Esophagus muscularis mucosa (tissue), 3 donors: ENCODE results near the gene PEX10.

Source experiments
- POLR2A ChIP-seq: fragments of 450-650 bp; IDR thresholded peaks from one replicate; pipeline ENCODE4 v1.6.1; 2017; ENCODE audit warnings: antibody characterized with exemption, moderate library complexity, mild to moderate bottlenecking, low read depth
- TF ChIP-seq, protein P1 (sequence below), 3 experiments: fragments of 200-600 bp in 2 of 3; fragments of 450-650 bp in 1 of 3; sonication (generic) in 2 of 3; IDR thresholded peaks; one replicate each; pipeline ENCODE4 v1.5.1; 2017 to 2019; ENCODE audit warnings: antibody characterized with exemption in 3 of 3, mild to moderate bottlenecking in 2 of 3, moderate library complexity in 1 of 3

DNA sequence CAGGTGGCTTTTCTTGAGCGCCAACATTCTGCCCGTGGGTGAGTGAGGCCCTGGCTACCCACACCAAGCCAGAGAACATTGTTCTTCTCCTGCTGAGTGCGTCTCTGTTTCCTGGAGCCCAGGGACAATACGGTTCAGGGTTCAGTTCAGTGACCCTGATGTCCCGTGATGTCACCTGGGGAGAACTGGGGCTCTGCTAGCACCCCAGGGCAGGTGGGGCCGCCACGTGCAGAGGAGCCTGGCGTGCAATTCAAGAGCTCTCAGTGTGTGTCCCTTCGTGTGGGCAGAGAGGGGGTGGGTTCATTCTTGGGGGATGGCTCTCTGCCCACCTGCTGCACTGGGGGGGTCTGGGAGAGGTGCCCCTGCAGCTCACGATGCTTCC, 18.2 kb upstream of the PEX10 start:
- TF ChIP-seq, protein P1, sequence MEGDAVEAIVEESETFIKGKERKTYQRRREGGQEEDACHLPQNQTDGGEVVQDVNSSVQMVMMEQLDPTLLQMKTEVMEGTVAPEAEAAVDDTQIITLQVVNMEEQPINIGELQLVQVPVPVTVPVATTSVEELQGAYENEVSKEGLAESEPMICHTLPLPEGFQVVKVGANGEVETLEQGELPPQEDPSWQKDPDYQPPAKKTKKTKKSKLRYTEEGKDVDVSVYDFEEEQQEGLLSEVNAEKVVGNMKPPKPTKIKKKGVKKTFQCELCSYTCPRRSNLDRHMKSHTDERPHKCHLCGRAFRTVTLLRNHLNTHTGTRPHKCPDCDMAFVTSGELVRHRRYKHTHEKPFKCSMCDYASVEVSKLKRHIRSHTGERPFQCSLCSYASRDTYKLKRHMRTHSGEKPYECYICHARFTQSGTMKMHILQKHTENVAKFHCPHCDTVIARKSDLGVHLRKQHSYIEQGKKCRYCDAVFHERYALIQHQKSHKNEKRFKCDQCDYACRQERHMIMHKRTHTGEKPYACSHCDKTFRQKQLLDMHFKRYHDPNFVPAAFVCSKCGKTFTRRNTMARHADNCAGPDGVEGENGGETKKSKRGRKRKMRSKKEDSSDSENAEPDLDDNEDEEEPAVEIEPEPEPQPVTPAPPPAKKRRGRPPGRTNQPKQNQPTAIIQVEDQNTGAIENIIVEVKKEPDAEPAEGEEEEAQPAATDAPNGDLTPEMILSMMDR (IDR thresholded peaks at IDR 0.05), result no peak
- no peak for TF ChIP-seq POLR2A
